Keratinocyte (primary cell): ENCODE data around the gene PLXNA2. TPM values are rescaled to one million over a fixed set of nuclear protein-coding genes. Genes with fewer than 3 reads are reported as not detected.

Experiments
- DNase-seq: peaks from one replicate; pipeline ENCODE4 v3.0.0-alpha.2; 2011; ENCODE audit warnings: low read depth, missing footprints, low spot score
- FAIRE-seq: peaks from 2 replicates; lab custom pipeline; 2011; peaks lifted over from hg19 to GRCh38; lab: Jason Lieb, UNC
- H2AFZ ChIP-seq: 2 replicates; pipeline ENCODE4 v1.6.0; 2012; ENCODE audit warnings: low read length, control low read depth, inconsistent platforms; ENCODE audit not compliant: control insufficient read depth
- H3K27ac ChIP-seq: 2 replicates; pipeline ENCODE4 v1.5.1; 2011; ENCODE audit warnings: low read length; ENCODE audit not compliant: control insufficient read depth, insufficient read depth
- H3K27me3 ChIP-seq: 3 replicates; pipeline ENCODE4 v1.6.0; 2011; ENCODE audit warnings: low read length; ENCODE audit not compliant: control insufficient read depth, insufficient read depth; ENCODE audit errors: extremely low read depth
- H3K36me3 ChIP-seq, 2 experiments: 2 replicates in 1 of 2; 3 replicates in 1 of 2; pipeline ENCODE4 v1.5.1; 2011; ENCODE audit warnings: low read length in 2 of 2, mild to moderate bottlenecking in 1 of 2; ENCODE audit not compliant: control insufficient read depth in 2 of 2, insufficient read depth in 2 of 2; ENCODE audit errors: extremely low read depth in 1 of 2
- H3K4me1 ChIP-seq: 3 replicates; pipeline ENCODE4 v1.5.1; 2011; ENCODE audit warnings: low read length; ENCODE audit not compliant: control insufficient read depth, insufficient read depth; ENCODE audit errors: extremely low read depth
- H3K4me2 ChIP-seq: 3 replicates; pipeline ENCODE4 v1.6.0; 2011; ENCODE audit warnings: low read depth, low read length; ENCODE audit not compliant: control insufficient read depth, insufficient read depth; ENCODE audit errors: extremely low read depth
- H3K4me3 ChIP-seq, 3 experiments: fragments of 200-600 bp in 1 of 3; sonication (generic) in 1 of 3; 2 replicates in 2 of 3; 3 replicates in 1 of 3; pipeline ENCODE4 v1.5.1; 2011 to 2016; ENCODE audit warnings: low read length in 3 of 3, mild to moderate bottlenecking in 3 of 3, control low read depth in 2 of 3, inconsistent platforms in 1 of 3, low read depth in 1 of 3, mixed read lengths in 1 of 3, mixed run types in 1 of 3, moderate library complexity in 1 of 3; ENCODE audit not compliant: control insufficient read depth in 2 of 3, insufficient read depth in 2 of 3; ENCODE audit errors: extremely low read depth in 1 of 3
- H3K79me2 ChIP-seq: 2 replicates; pipeline ENCODE4 v1.6.0; 2012; ENCODE audit warnings: low read length; ENCODE audit not compliant: control insufficient read depth, insufficient read depth
- H3K9ac ChIP-seq: 3 replicates; pipeline ENCODE4 v1.6.0; 2011; ENCODE audit warnings: low read length; ENCODE audit not compliant: control insufficient read depth, insufficient read depth; ENCODE audit errors: extremely low read depth
- H3K9me1 ChIP-seq: 3 replicates; pipeline ENCODE4 v1.6.0; 2011; ENCODE audit warnings: low read length; ENCODE audit not compliant: control insufficient read depth, insufficient read depth; ENCODE audit errors: extremely low read depth
- H3K9me3 ChIP-seq: 2 replicates; pipeline ENCODE4 v1.5.1; 2012; ENCODE audit warnings: low read depth, low read length; ENCODE audit not compliant: control insufficient read depth
- H4K20me1 ChIP-seq: 3 replicates; pipeline ENCODE4 v1.6.0; 2011; ENCODE audit warnings: low read length; ENCODE audit not compliant: control insufficient read depth, insufficient read depth; ENCODE audit errors: extremely low read depth
- EZH2 ChIP-seq: IDR thresholded peaks from one replicate; pipeline ENCODE4 v1.6.1; 2012; ENCODE audit warnings: inconsistent platforms, mild to moderate bottlenecking, low read length, moderate library complexity
- dilution Hi-C: fragments of 300-500 bp; cut with MboI; formaldehyde crosslinking; loops from one replicate; pipeline ENCODE4 v1.7.0; 2020; ENCODE audit warnings: low sequenced_read_pairs; ENCODE audit not compliant: extremely low pct_ligation_motif_present
- polyA plus RNA-seq, 5 experiments: library from polyadenylated mRNA; depleted of rRNA in 3 of 5; stranded (reverse) in 3 of 5; stranded (forward) in 1 of 5; unstranded in 1 of 5; fragments of >200 nt; gene quantifications; 1 replicate in 1 of 5; 2 replicates in 3 of 5; 3 replicates in 1 of 5; pipeline versions ENCODE4 v1.2.1 to v1.2.3, GENCODE V29; 2011 to 2012; ENCODE audit warnings: missing spikeins in 2 of 5, low read depth in 1 of 5, low replicate concordance in 1 of 5
- TF ChIP-seq, protein P1 (sequence below), 3 experiments: IDR thresholded peaks in 1 of 3; conservative IDR thresholded peaks in 1 of 3; optimal IDR thresholded peaks in 1 of 3; 2 replicates in 2 of 3; 3 replicates in 1 of 3; pipeline versions ENCODE3 to v1.5.1; 2011; ENCODE audit warnings: low read length in 3 of 3, mild to moderate bottlenecking in 3 of 3, moderate library complexity in 2 of 3, control low read depth in 1 of 3, inconsistent platforms in 1 of 3; ENCODE audit not compliant: insufficient read depth in 2 of 3; ENCODE audit errors: extremely low read depth in 1 of 3

PLXNA2 gene
- polyA plus RNA-seq, 1 donor (not counting 4 experiments of a cell fraction or from before 2014, with no cell fraction given) = 6.7 TPM

DNA sequence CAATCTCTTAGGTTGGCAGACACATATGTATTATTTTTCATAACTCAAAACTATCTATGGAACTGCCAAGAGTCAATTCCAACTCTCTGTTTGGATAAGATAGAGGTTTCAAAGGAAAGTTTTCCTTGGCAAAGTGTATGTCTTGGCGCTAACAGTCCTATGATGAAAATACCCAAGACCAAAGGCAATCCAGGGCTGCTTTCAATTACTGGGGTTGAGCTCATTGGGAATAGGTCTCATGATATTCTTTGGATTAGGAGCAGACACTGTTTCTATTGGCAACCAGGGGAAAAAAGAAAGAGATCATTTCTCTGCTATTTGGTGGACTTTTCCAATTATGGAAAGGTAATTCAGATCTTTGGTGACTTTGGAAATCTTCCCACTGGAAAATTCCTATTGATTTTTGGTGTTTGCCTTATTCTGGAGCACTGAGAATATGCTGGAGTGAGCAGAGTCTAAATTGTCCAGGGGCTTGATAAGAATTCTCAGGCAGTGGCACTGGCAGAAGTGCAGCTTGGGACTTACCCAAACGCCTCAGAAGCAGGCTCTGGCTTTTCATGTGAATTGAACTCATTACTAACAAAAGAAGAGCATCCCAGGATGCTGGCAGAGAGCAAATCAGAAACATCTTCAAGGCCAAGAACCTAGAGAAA is 20.4 kb upstream of the PLXNA2 start:
- Histone ChIP-seq H3K36me3 (no peaks in the 10 kb centered on the region), H3K27me3 (peaks cover 49% of the 10 kb centered on the region), H3K4me2 (no peak overlapping the region), H4K20me1 (no peaks in the 10 kb centered on the region), H3K27ac (no peak overlapping the region), H2AFZ (no peak overlapping the region), H3K9ac (no peak overlapping the region), H3K4me1 (no peaks in the 10 kb centered on the region), H3K9me1 (no peaks in the 10 kb centered on the region), H3K4me3 (no peak overlapping the region), H3K9me3 (no peaks in the 10 kb centered on the region), H3K79me2 (no peaks in the 10 kb centered on the region)
- dilution Hi-C loops = no loop called here
- DNase-seq = no peak
- TF ChIP-seq EZH2 = no peak
- TF ChIP-seq, protein P1, sequence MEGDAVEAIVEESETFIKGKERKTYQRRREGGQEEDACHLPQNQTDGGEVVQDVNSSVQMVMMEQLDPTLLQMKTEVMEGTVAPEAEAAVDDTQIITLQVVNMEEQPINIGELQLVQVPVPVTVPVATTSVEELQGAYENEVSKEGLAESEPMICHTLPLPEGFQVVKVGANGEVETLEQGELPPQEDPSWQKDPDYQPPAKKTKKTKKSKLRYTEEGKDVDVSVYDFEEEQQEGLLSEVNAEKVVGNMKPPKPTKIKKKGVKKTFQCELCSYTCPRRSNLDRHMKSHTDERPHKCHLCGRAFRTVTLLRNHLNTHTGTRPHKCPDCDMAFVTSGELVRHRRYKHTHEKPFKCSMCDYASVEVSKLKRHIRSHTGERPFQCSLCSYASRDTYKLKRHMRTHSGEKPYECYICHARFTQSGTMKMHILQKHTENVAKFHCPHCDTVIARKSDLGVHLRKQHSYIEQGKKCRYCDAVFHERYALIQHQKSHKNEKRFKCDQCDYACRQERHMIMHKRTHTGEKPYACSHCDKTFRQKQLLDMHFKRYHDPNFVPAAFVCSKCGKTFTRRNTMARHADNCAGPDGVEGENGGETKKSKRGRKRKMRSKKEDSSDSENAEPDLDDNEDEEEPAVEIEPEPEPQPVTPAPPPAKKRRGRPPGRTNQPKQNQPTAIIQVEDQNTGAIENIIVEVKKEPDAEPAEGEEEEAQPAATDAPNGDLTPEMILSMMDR (optimal IDR thresholded peaks at IDR 0.05 in 1 of 3, IDR thresholded peaks at IDR 0.05 in 1 of 3, conservative IDR thresholded peaks at IDR 0.05 in 1 of 3; ENCODE audit: extremely low read depth in 1 of 3, insufficient read depth in 2 of 3, low read length in 3 of 3) = no peak
- FAIRE-seq = no peak

- Histone ChIP-seq H3K4me1 (no peaks in the 10 kb centered on the region), H3K9me1 (no peaks in the 10 kb centered on the region), H3K4me2 (no peak overlapping the region), H3K79me2 (no peaks in the 10 kb centered on the region), H3K9ac (no peak overlapping the region), H3K27me3 (peaks cover 35% of the 10 kb centered on the region), H3K4me3 (no peak overlapping the region), H3K27ac (no peak overlapping the region), H4K20me1 (no peaks in the 10 kb centered on the region), H2AFZ (no peak overlapping the region), H3K9me3 (no peaks in the 10 kb centered on the region), H3K36me3 (no peaks in the 10 kb centered on the region)
- no peak for DNase-seq
- TF ChIP-seq, protein P1 (optimal IDR thresholded peaks at IDR 0.05 in 1 of 3, IDR thresholded peaks at IDR 0.05 in 1 of 3, conservative IDR thresholded peaks at IDR 0.05 in 1 of 3; ENCODE audit: extremely low read depth in 1 of 3, insufficient read depth in 2 of 3, low read length in 3 of 3) = no peak
- TF ChIP-seq EZH2 = no peak
- dilution Hi-C loops = no loop called here
- no peak for FAIRE-seq
Observed at GRCh38 chr1:208261874-208262273, 17.7 kb upstream of the PLXNA2 start.
